K562 (cell line): ENCODE data around the gene MAP4K5. TPM values are rescaled to one million over a fixed set of nuclear protein-coding genes. Genes with fewer than 3 reads are reported as not detected.

Experiments
- ATAC-seq: fragments of 200-7000 bp; cut with Tn5 transposase; 3 replicates; pipeline ENCODE4 v1.9.1; 2020; ENCODE audit warnings: moderate library complexity
- BruUV-seq: library from RNA; stranded (reverse); fragments of 400-500 nt; replicated peaks from 2 replicates; lab custom pipeline; 2021; lab: Mats Ljungman, UMichigan
- CTCF ChIA-PET: fragments of 300-600 bp; formaldehyde crosslinking; extraction: SDS; loops from one replicate; lab custom pipeline; 2021; ENCODE audit warnings: low intra/inter-chr PET ratio; lab: Yijun Ruan, JAX
- POLR2A ChIA-PET: fragments of 300-600, 350-650 bp; sonication (Branson Sonifier 250); formaldehyde crosslinking; extraction: SDS; loops from one replicate; lab custom pipeline; 2021; ENCODE audit warnings: antibody characterized with exemption, inconsistent platforms; lab: Yijun Ruan, JAX
- DNase-seq, 4 experiments: peaks; one replicate each; pipeline versions ENCODE4 v3.0.0 to v3.0.0-alpha.2; 2011 to 2018; ENCODE audit warnings: low spot score in 3 of 4, mixed read lengths in 3 of 4; ENCODE audit errors: extremely low read depth in 1 of 4
- FAIRE-seq: peaks from 2 replicates; lab custom pipeline; 2011; peaks lifted over from hg19 to GRCh38; lab: Jason Lieb, UNC
- H2AFZ ChIP-seq: 2 replicates; pipeline ENCODE4 v1.6.0; 2011; ENCODE audit warnings: low read depth, low read length, control low read depth, inconsistent platforms
- H3K27ac ChIP-seq: fragments of 200-600 bp; 3 replicates; pipeline ENCODE4 v1.8.0; 2011; ENCODE audit warnings: low read depth, mild to moderate bottlenecking, control low read depth, inconsistent platforms, low read length, moderate library complexity, mixed read lengths; ENCODE audit errors: extremely low read depth
- H3K27me3 ChIP-seq, 2 experiments: fragments of 300-600 bp in 1 of 2; 2 replicates in 1 of 2; 3 replicates in 1 of 2; pipeline versions ENCODE4 v1.6.0 to v1.8.0; 2011; ENCODE audit warnings: inconsistent platforms in 2 of 2, low read length in 2 of 2, mild to moderate bottlenecking in 1 of 2, mixed read lengths in 1 of 2, moderate library complexity in 1 of 2; ENCODE audit not compliant: control insufficient read depth in 2 of 2, insufficient read depth in 2 of 2
- H3K36me3 ChIP-seq: fragments of 300-600 bp; 3 replicates; pipeline ENCODE4 v1.8.0; 2011; ENCODE audit warnings: mild to moderate bottlenecking, low read length, inconsistent platforms; ENCODE audit not compliant: control insufficient read depth, insufficient read depth
- H3K4me1 ChIP-seq, 2 experiments: fragments of 200-600 bp in 1 of 2; replicated peaks in 1 of 2; 2 replicates in 1 of 2; 3 replicates in 1 of 2; pipeline versions ENCODE4 v1.5.1 to v1.8.0; 2011; ENCODE audit warnings: inconsistent platforms in 2 of 2, low read length in 2 of 2, mild to moderate bottlenecking in 1 of 2, mixed read lengths in 1 of 2, moderate library complexity in 1 of 2; ENCODE audit not compliant: control insufficient read depth in 2 of 2, insufficient read depth in 2 of 2
- H3K4me2 ChIP-seq: 2 replicates; pipeline ENCODE4 v1.6.1; 2011; ENCODE audit warnings: low read length, control low read depth, inconsistent platforms, mixed read lengths; ENCODE audit not compliant: insufficient read depth
- H3K4me3 ChIP-seq: fragments of 200-600 bp; sonication (generic), shearing (Covaris generic); 2 replicates; pipeline ENCODE4 v1.5.1; 2016; ENCODE audit warnings: control low read depth, inconsistent platforms
- H3K79me2 ChIP-seq: fragments of 200-600 bp; 3 replicates; pipeline ENCODE4 v1.8.0; 2011; ENCODE audit warnings: low read length, inconsistent platforms; ENCODE audit not compliant: control insufficient read depth, insufficient read depth
- H3K9ac ChIP-seq, 2 experiments: 2 replicates each; pipeline versions ENCODE4 v1.6.0 to v1.6.1; 2011; ENCODE audit warnings: low read depth in 2 of 2, low read length in 2 of 2, control low read depth in 1 of 2, inconsistent platforms in 1 of 2, mild to moderate bottlenecking in 1 of 2, mixed read lengths in 1 of 2; ENCODE audit not compliant: insufficient read depth in 1 of 2
- H3K9me1 ChIP-seq: one replicate; pipeline ENCODE4 v1.6.0; 2011; ENCODE audit warnings: inconsistent platforms, mild to moderate bottlenecking, low read length, moderate library complexity; ENCODE audit not compliant: control insufficient read depth, insufficient read depth
- H3K9me3 ChIP-seq: replicated peaks from 2 replicates; pipeline ENCODE4 v1.5.1; 2011; ENCODE audit warnings: low read depth, low read length, inconsistent platforms; ENCODE audit not compliant: control insufficient read depth, insufficient read depth
- H4K20me1 ChIP-seq: replicated peaks from 2 replicates; pipeline ENCODE4 v1.6.1; 2011; ENCODE audit warnings: low read length, inconsistent platforms, mixed read lengths; ENCODE audit not compliant: control insufficient read depth, insufficient read depth
- ARID3B ChIP-seq: fragments of 250-450 bp; sonication (Bioruptor Pico); IDR thresholded peaks from 2 replicates; pipeline ENCODE4 v1.4.0; 2020; ENCODE audit warnings: borderline replicate concordance
- ESRRA ChIP-seq: fragments of 450-650 bp; IDR thresholded peaks from 2 replicates; pipeline ENCODE4 v1.6.1; 2014; ENCODE audit warnings: low read depth, mild to moderate bottlenecking, moderate library complexity, borderline replicate concordance
- HNRNPLL ChIP-seq: fragments of 200-400 bp; formaldehyde crosslinking; IDR thresholded peaks from 2 replicates; pipeline ENCODE4 v1.6.1; 2017; ENCODE audit warnings: low read length, low read depth, mild to moderate bottlenecking; ENCODE audit not compliant: poor library complexity, severe bottlenecking
- NFE2L1 ChIP-seq: fragments of 450-650 bp; IDR thresholded peaks from 2 replicates; pipeline ENCODE4 v1.6.1; 2016; ENCODE audit warnings: missing genetic modification characterization, low read depth, mild to moderate bottlenecking, missing compliant biosample characterization, moderate library complexity, borderline replicate concordance
- SNRNP70 ChIP-seq: fragments of 200-400 bp; formaldehyde crosslinking; optimal IDR thresholded peaks from 2 replicates; pipeline ENCODE3; 2017; ENCODE audit warnings: low read depth, low read length
- TBP ChIP-seq: optimal IDR thresholded peaks from 2 replicates; pipeline ENCODE3; 2011; ENCODE audit warnings: low read depth, low read length, improper control_type of control experiment
- WGBS: fragments of 100-300 bp; shearing (Covaris generic); methylation state at CpG from one replicate; pipeline ENCODE4 v1.1.6; 2016; ENCODE audit warnings: low coverage, mixed read lengths; ENCODE audit not compliant: insufficient coverage; ENCODE audit errors: missing lambda C conversion rate; 5-methylcytosine and 5-hydroxymethylcytosine counted together
- in situ Hi-C: fragments of 300-500 bp; cut with MboI; formaldehyde crosslinking; loops from 4 replicates; pipeline ENCODE4 v1.15.0; 2018; ENCODE audit warnings: inconsistent platforms, mixed read lengths
- intact Hi-C: fragments of 100-400 bp; cut with micrococcal nuclease; formaldehyde crosslinking; loops from 2 replicates; pipeline ENCODE4 v1.14.2; 2022
- polyA plus RNA-seq, 8 experiments: library from polyadenylated mRNA; depleted of rRNA in 4 of 8; stranded (reverse) in 5 of 8; unstranded in 3 of 8; fragments of >200 nt; fragmentation: Nextera tagmentation in 2 of 8; fragmentation: Illumina TruSeq in 1 of 8; extraction: Ambion mirVana in 2 of 8; extraction: Trizol in 1 of 8; gene quantifications; 2 replicates each; pipeline versions ENCODE4 v1.2.1 to v1.2.3, GENCODE V29; 2011 to 2014; ENCODE audit warnings: inconsistent platforms in 1 of 8, missing spikeins in 1 of 8
- total RNA-seq, 7 experiments: library from RNA; depleted of rRNA in 6 of 7; stranded (reverse); fragments of >200 nt in 6 of 7; fragmentation: Illumina TruSeq in 2 of 7; extraction: Trizol in 2 of 7; gene quantifications; 2 replicates each; pipeline versions ENCODE4 v1.2.1 to v1.2.3, GENCODE V29; 2011 to 2021; ENCODE audit warnings: low replicate concordance in 1 of 7

The MAP4K5 gene
- total and polyA plus RNA-seq, 9 of the 15 experiments (the other 6 are each of a cell fraction or from before 2014, with no cell fraction given) = 5.9 to 29.4 (median 18.0) TPM

DNA sequence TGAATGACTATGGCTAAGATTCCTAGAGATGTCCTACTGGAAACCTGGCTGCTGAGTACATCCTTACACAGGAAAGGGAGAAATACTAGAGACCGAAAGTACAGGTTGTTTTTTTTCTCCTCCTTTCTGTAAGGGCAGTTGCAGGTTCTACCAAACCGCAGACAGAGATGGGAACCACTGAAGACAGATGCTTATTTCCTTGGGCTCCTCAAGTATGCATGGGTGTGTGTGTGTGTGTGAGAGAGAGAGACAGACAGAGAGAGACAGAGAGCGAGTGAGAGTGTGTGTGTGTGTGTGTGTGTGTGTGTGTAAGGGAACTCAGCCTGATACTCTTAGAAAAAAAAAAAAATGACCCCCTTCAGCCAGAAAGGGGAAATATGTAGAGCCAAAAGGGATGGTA, 42.5 kb downstream of the MAP4K5 start (continued):
- TF ChIP-seq NFE2L1 (tag) = no peak

- Histone ChIP-seq H3K27me3 (no peaks in the 10 kb centered on the region), H3K79me2 (peaks cover 5% of the 10 kb centered on the region; the same call in 1 of the 3 replicates), H3K4me3 (no peak overlapping the region)
- CTCF ChIA-PET = no interaction called here
- in situ Hi-C loops = no loop called here
- no peak for DNase-seq
- no peak for TF ChIP-seq ESRRA
- no peak for TF ChIP-seq NFE2L1 (tag)
- TF ChIP-seq TBP = no peak
- no peak for TF ChIP-seq SNRNP70
- no peak for TF ChIP-seq ARID3B (CRISPR knock-in tag)
- TF ChIP-seq HNRNPLL = no peak
- TF ChIP-seq, all 486 proteins: peak for 0
- 100% methylated on average over 1 of the region's 1 CpG for WGBS
- Histone ChIP-seq H3K27ac (no peak overlapping the region), H3K4me2 (no peak overlapping the region), H3K4me1 (no peaks in the 10 kb centered on the region), H3K9ac (no peak overlapping the region), H3K36me3 (peaks cover 3% of the 10 kb centered on the region; the same call in 2 of the 3 replicates), H4K20me1 (no peaks in the 10 kb centered on the region), H3K9me1 (no peaks in the 10 kb centered on the region), H3K9me3 (no peaks in the 10 kb centered on the region), H2AFZ (no peak overlapping the region)
- intact Hi-C loops = no loop called here
- POLR2A ChIA-PET = no interaction called here
- no peak for FAIRE-seq
- BruUV-seq = no TSS peak
- no peak for ATAC-seq
Observed at GRCh38 chr14:50488521-50488920, 43.8 kb downstream of the MAP4K5 start.
